ENCODE results near the gene FAM228A. TPM values are rescaled to one million over a fixed set of nuclear protein-coding genes. Genes with fewer than 3 reads are reported as not detected.
"Not testable (repeated sequence)": the region's sequence is repeated elsewhere in the genome, so short reads cannot be mapped to it uniquely, and the experiment has no call there.

Gene FAM228A
- 1 to 10 TPM in 2 of 9 donors, under 1 TPM in 4, not detected in 3; 0.19 to 1.9 (median 0.84) TPM for total RNA-seq
- polyA plus RNA-seq = under 1 TPM; 0.29 to 0.50 TPM
- long read RNA-seq, donor 1, partial matches to known transcripts = 0 of 1 reads
- long read RNA-seq, donor 1, other reads (novel, unspliced or antisense) = 0 of 1 reads
- long read RNA-seq, donor 2 = 0 reads
- long read RNA-seq, donor 3, partial matches to known transcripts = 0 of 3 reads
- long read RNA-seq, donor 3, other reads (novel, unspliced or antisense) = 2 of 3 reads

GRCh38 chr2:24174851-24175277 is at the start of gene FAM228A:
Gene FAM228A (plus strand): TSS chr2:24175053. CDS start chr2:24175481, 428 bp downstream.
- Histone ChIP-seq H3K27ac (peak within 1 kb of the TSS in 2 of 12 donors; percentile 19 to 36), H3K4me3 (peak within 1 kb of the TSS in 7 of 12 donors; percentile 15 to 44 (median 30)), H3K27me3 (peaks cover 0 to 22% (median 0%) of the 10 kb centered on the region in 9 donors), H3K9me3 (peaks cover 0 to 11% (median 0%) of the 10 kb centered on the region in 12 donors), H3K36me3 (no peaks in the 10 kb centered on the region), H3K4me1 (peaks cover 0 to 4% (median 0%) of the 10 kb centered on the region in 12 donors)
- ATAC-seq = peak in 1 of 4 donors; percentile 18
- TF ChIP-seq CTCF (IDR thresholded peaks at IDR 0.05) = no peak
- no peak for TF ChIP-seq POLR2A (IDR thresholded peaks at IDR 0.05)
- intact Hi-C loops (cut with DNase I) = no loop called here
- 29 to 46% (median 38%) methylated on average over 29 to 46 of the region's 46 CpGs for WGBS, 4 donors
- DNase-seq = no peak

DNA sequence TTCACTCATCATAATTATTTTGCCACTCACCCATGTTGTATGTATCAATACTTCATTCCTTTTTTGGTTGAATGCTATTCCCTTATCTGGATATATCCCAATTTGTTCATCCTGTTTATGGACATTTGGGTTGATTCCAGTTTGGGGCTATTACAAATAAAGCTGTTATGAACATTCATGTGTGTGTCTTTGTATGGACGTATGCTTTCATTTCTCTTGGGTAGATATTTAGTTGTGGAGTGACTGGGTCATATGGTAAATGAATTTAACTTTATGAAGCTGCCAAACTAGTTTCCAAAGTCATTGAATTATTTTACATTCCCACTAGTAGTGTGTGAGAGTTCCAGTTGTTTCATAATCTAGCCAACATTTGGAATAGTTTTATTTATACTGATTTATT is 48.9 kb upstream of the FAM228A start:
- DNase-seq = no peak
- WGBS, 4 donors = 19 to 51% (median 42%) methylated on average over 1 of the region's 1 CpG
- H3K36me3 ChIP-seq = no peaks in the 10 kb centered on the region
- H3K4me3 ChIP-seq = no peak overlapping the region
- no peak for ATAC-seq
- H3K27me3 ChIP-seq = no peaks in the 10 kb centered on the region
- TF ChIP-seq POLR2A (IDR thresholded peaks at IDR 0.05) (no peak), CTCF (IDR thresholded peaks at IDR 0.05) (no peak)
- H3K27ac ChIP-seq = no peak overlapping the region
- intact Hi-C loops (cut with DNase I) = no loop called here
- H3K9me3 ChIP-seq = no peaks in the 10 kb centered on the region
- peaks cover 0 to 30% (median 16%) of the 10 kb centered on the region in 12 donors for H3K4me1 ChIP-seq

- Histone ChIP-seq H3K9me3 (peaks cover 0 to 14% (median 4%) of the 10 kb centered on the region in 12 donors), H3K4me1 (peaks cover 0 to 7% (median 0%) of the 10 kb centered on the region in 12 donors), H3K4me3 (no peak overlapping the region), H3K36me3 (peaks cover 0 to 13% (median 0%) of the 10 kb centered on the region in 9 donors), H3K27me3 (no peaks in the 10 kb centered on the region), H3K27ac (no peak overlapping the region)
- 93 to 97% (median 95%) methylated on average over 3 of the region's 3 CpGs for WGBS, 4 donors
- DNase-seq (no peak), ATAC-seq (no peak)
- no peak for TF ChIP-seq POLR2A (IDR thresholded peaks at IDR 0.05)
- no peak for TF ChIP-seq CTCF (IDR thresholded peaks at IDR 0.05)
- intact Hi-C loops (cut with DNase I) = no loop called here
Observed at GRCh38 chr2:24132543-24132942, 42.3 kb upstream of the FAM228A start.

- ATAC-seq; H3K4me1 ChIP-seq; H3K9me3 ChIP-seq; H3K27ac ChIP-seq; DNase-seq; H3K4me3 ChIP-seq; H3K27me3 ChIP-seq; intact Hi-C loops (cut with DNase I): not testable (repeated sequence)
- peaks cover 0 to 50% (median 8%) of the 10 kb centered on the region in 9 donors for H3K36me3 ChIP-seq
- WGBS, 4 donors = 91 to 95% (median 95%) methylated on average over 5 of the region's 5 CpGs
Observed at GRCh38 chr2:24140305-24140704, 34.5 kb upstream of the FAM228A start.

Data from heart left ventricle (tissue), 16 donors.